Mesodermal cell (in vitro differentiated cells): ENCODE results near the gene SLBP.
"Not testable (repeated sequence)": the region's sequence is repeated elsewhere in the genome, so short reads cannot be mapped to it uniquely, and the experiment has no call there.

ENCODE experiments used
- H3K27ac ChIP-seq: 2 replicates; pipeline ENCODE4 v1.7.0; 2013; ENCODE audit warnings: mild to moderate bottlenecking, low read depth, low read length, moderate library complexity; ENCODE audit not compliant: severe bottlenecking
- H3K36me3 ChIP-seq: 2 replicates; pipeline ENCODE4 v1.7.1; 2013; ENCODE audit warnings: mild to moderate bottlenecking, low read length, moderate library complexity; ENCODE audit not compliant: control insufficient read depth, insufficient read depth
- H3K4me1 ChIP-seq: one replicate; pipeline ENCODE4 v1.7.1; 2013; ENCODE audit warnings: mild to moderate bottlenecking, low read length; ENCODE audit not compliant: insufficient read depth, control insufficient read depth, poor library complexity, severe bottlenecking
- H3K4me3 ChIP-seq: 2 replicates; pipeline ENCODE4 v1.7.0; 2013; ENCODE audit warnings: low read length, control low read depth, mild to moderate bottlenecking; ENCODE audit not compliant: insufficient read depth, poor library complexity, severe bottlenecking; ENCODE audit errors: extremely low read depth
- H3K9me3 ChIP-seq: 2 replicates; pipeline ENCODE4 v1.7.1; 2013; ENCODE audit warnings: mild to moderate bottlenecking, low read length, moderate library complexity; ENCODE audit not compliant: control insufficient read depth
- WGBS, 2 experiments: methylation state at CpG; one replicate each; pipeline ENCODE4 v1.1.5; 2013; ENCODE audit warnings: missing lambda C conversion rate in 2 of 2; ENCODE audit not compliant: insufficient coverage in 2 of 2; 5-methylcytosine and 5-hydroxymethylcytosine counted together

SLBP gene

DNA sequence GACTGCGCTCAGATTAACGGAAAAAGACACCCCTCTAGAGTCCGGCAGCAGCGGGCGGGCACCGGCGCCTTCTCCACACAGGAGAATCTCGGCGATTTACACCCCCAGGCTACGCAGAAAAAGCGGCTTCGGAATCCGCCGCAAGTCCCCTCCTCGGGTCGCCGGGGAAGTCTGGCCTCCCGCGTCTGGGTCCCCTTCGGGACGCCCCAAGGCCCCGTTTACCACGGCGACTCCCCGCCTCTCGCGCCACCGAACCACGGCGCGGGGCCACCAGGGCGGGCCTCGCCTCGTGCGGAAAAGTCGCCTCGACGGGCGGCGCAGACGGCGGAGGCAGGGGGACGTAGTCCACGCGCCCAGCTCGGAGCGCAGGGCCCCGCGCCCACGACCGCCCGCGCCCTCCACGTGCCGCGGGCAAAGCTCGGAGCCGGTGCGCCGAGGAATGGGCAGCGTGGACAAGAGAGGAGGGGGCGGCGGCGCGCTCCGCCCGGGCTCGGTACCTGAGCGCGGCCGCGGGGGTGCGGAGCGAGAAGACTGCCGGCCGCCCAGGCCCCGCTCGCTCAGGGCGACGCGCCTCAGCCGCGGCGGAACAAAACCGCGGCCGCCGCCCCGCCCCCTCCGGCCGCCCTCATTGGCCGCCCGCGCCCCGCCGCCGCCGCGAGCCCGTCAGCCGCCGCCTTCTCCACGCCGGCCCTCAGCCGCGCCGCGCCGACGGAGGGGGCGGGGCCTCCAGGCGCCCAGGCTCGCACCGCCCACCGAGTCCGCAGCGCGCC lies 28.2 kb downstream of the SLBP start, which contains the start of gene FAM53A:
FAM53A (minus strand) TSS at position 578 of the 770 bp plus-strand sequence. CDS start 15,572 bp downstream, outside the sequence.
- Histone ChIP-seq H3K9me3 (no peaks in the 10 kb centered on the region), H3K4me3 (peak within 1 kb of the TSS; percentile 39), H3K36me3 (peaks cover 2% of the 10 kb centered on the region), H3K4me1 (peaks cover 6% of the 10 kb centered on the region), H3K27ac (peak within 1 kb of the TSS; percentile 49)
- WGBS, 2 experiments: 1% methylated on average over 75 to 110 of the region's 118 CpGs

DNA sequence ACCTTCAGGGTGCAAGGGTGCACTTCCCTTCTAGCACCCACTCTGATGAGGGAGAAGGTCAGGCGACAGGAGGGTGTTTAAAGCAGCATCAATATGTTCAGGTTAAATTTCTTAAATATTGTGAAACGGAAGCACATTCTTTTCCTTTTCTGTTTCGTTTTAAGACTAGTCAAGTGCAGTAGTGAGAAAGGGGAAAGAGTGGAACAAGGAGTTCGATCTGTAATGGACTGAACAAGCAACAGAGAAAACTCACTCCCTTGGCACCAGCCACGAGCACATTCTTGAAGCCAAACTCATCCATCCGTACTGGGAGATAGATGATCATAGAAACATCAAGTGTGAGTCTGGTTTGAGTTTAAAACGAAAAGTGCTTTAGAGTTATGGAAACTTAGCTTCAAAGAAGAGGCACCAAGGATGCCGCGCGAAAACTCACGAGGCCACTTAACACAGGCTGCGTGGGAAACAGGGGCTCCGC lies 28.8 kb downstream of the SLBP start:
- Histone ChIP-seq H3K36me3 (no peaks in the 10 kb centered on the region), H3K4me3 (peak overlapping the region; percentile 39), H3K27ac (peak overlapping the region; percentile 49), H3K9me3 (no peaks in the 10 kb centered on the region), H3K4me1 (peaks cover 6% of the 10 kb centered on the region)
- 27 to 36% methylated on average over 9 to 10 of the region's 13 CpGs for WGBS, 2 experiments

GRCh38 chr4:1682860-1683259 lies 29.3 kb downstream of the SLBP start:
- whole genome bisulfite sequencing, 2 experiments: 79 to 85% methylated on average over 10 to 12 of the region's 13 CpGs
- Histone ChIP-seq H3K4me3 (peak overlapping the region; percentile 39), H3K4me1 (peaks cover 6% of the 10 kb centered on the region), H3K36me3 (no peaks in the 10 kb centered on the region), H3K9me3 (no peaks in the 10 kb centered on the region), H3K27ac (no peak overlapping the region)

DNA sequence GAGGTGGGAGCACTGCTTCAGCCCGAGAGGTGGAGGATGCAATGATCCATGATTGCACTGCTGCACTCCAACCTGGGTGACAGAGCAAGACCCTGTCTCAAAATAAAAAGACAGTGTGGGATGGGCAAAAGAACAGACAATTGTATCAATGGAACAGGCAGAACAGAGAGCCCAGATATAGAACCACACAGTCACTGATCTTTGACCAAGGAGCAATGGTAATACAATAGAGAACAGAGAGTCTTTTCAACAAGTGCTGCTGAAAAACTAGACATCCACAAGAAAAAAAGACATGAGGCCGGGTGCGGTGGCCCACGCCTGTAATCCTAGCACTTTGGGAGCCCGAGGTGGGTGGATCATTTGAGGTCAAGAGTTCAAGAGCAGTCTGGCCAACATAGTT lies 33.9 kb downstream of the SLBP start:
- Histone ChIP-seq H3K9me3 (no peaks in the 10 kb centered on the region), H3K36me3 (no peaks in the 10 kb centered on the region), H3K4me1 (peaks cover 6% of the 10 kb centered on the region), H3K4me3 (no peak overlapping the region), H3K27ac (no peak overlapping the region)
- 86 to 90% methylated on average over 4 to 5 of the region's 5 CpGs for WGBS, 2 experiments

GRCh38 chr4:1676605-1677525 lies 35.3 kb downstream of the SLBP start:
- H3K36me3 ChIP-seq: no peaks in the 10 kb centered on the region

GRCh38 chr4:1675802-1676137 lies 36.3 kb downstream of the SLBP start:
- Histone ChIP-seq H3K4me1 (no peaks in the 10 kb centered on the region), H3K9me3 (no peaks in the 10 kb centered on the region), H3K4me3 (no peak overlapping the region), H3K27ac (no peak overlapping the region), H3K36me3 (no peaks in the 10 kb centered on the region)
- 69 to 95% methylated on average over 7 to 9 of the region's 10 CpGs for WGBS, 2 experiments

More at GRCh38 chr4:1676605-1677525, 35.3 kb downstream of the SLBP start:
- Histone ChIP-seq H3K27ac (no peak overlapping the region), H3K9me3 (no peaks in the 10 kb centered on the region), H3K4me3 (no peak overlapping the region), H3K4me1 (no peaks in the 10 kb centered on the region)
- 88 to 90% methylated on average over 17 to 20 of the region's 25 CpGs for WGBS, 2 experiments

- no peak overlapping the region for H3K27ac ChIP-seq
- no peaks in the 10 kb centered on the region for H3K9me3 ChIP-seq
- WGBS, 2 experiments: 90 to 93% methylated on average over 18 to 19 of the region's 19 CpGs
- no peaks in the 10 kb centered on the region for H3K36me3 ChIP-seq
- H3K4me3 ChIP-seq: no peak overlapping the region
- no peaks in the 10 kb centered on the region for H3K4me1 ChIP-seq
Observed at GRCh38 chr4:1675136-1675801, 36.9 kb downstream of the SLBP start.

DNA sequence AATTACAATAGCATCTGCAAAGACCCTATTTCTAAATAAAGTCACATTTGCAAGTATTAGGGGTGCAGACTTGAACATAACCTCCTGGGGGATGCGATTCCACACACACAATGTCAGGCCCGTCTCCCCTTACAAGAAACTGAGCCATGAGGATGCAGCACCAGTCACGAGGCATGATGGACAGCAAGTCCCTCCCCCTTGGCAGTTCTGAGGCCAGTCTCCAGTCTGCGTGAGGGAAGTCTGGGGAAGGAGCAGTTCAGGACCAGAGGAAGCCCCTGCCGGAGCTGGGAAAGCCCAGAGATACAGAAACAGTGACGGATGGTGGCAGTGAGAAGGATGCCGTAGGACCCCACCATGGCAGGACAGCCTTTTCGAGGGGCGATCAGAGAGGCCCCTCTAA lies 37.4 kb downstream of the SLBP start:
- WGBS, 2 experiments: 66 to 71% methylated on average over 8 to 9 of the region's 9 CpGs

DNA sequence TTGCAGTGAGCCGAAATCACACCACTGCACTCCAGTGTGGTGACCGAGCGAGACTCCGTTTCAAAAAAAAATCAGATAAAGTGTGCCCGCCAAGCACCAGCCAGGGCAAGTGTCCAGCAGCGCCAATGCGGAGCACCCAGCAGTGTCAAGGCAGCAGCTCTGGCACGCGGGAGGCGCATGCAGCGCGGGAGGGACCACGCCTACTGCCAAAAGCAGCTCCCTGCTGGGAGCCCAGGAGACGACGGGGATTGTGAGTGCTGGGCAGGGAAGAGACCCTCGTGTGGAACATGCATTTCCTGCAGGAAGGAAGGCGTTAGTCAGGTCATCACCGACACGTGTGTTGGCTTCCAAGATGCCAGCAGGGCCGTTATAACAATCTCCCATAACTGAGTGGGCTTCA lies 38.4 kb downstream of the SLBP start:
- Histone ChIP-seq H3K36me3 (no peaks in the 10 kb centered on the region), H3K4me1 (no peaks in the 10 kb centered on the region), H3K27ac (no peak overlapping the region), H3K4me3 (no peak overlapping the region), H3K9me3 (no peaks in the 10 kb centered on the region)
- 88 to 90% methylated on average over 17 to 19 of the region's 20 CpGs for WGBS, 2 experiments

More for the DNA sequence above, 37.4 kb downstream of the SLBP start:
- Histone ChIP-seq H3K36me3 (no peaks in the 10 kb centered on the region), H3K4me3 (no peak overlapping the region), H3K27ac (no peak overlapping the region), H3K4me1 (no peaks in the 10 kb centered on the region), H3K9me3 (no peaks in the 10 kb centered on the region)

- not testable (repeated sequence) for H3K36me3 ChIP-seq, H3K27ac ChIP-seq, H3K4me3 ChIP-seq, H3K9me3 ChIP-seq, H3K4me1 ChIP-seq
- WGBS, 2 experiments: 91 to 93% methylated on average over 12 to 14 of the region's 20 CpGs
Observed at GRCh38 chr4:1671011-1671410, 41.1 kb downstream of the SLBP start.
